HepG2 (cell line): ENCODE measurements around the gene C11orf58. TPM values are rescaled to one million over a fixed set of nuclear protein-coding genes. Genes with fewer than 3 reads are reported as not detected.

Source experiments
- CREB3 ChIP-seq: sonication (generic); formaldehyde crosslinking; IDR thresholded peaks from 2 replicates; pipeline ENCODE4 v1.5.0; 2020; ENCODE audit warnings: missing genetic modification reagents
- MEF2D ChIP-seq: sonication (generic); formaldehyde crosslinking; IDR thresholded peaks from 2 replicates; pipeline ENCODE4 v1.5.1; 2020; ENCODE audit warnings: mild to moderate bottlenecking, missing genetic modification reagents
- NCOA1 ChIP-seq: sonication (generic); formaldehyde crosslinking; IDR thresholded peaks from 2 replicates; pipeline ENCODE4 v1.9.0; 2021; ENCODE audit warnings: missing genetic modification reagents
- PHB2 ChIP-seq: fragments of 450-650 bp; IDR thresholded peaks from 2 replicates; pipeline ENCODE4 v1.6.1; 2018; ENCODE audit not compliant: partially characterized antibody
- SALL1 ChIP-seq: sonication (generic); formaldehyde crosslinking; IDR thresholded peaks from 2 replicates; pipeline ENCODE4 v1.8.0; 2022; ENCODE audit warnings: mild to moderate bottlenecking, missing genetic modification reagents
- ZNF142 ChIP-seq: sonication (generic); formaldehyde crosslinking; IDR thresholded peaks from 2 replicates; pipeline ENCODE4 v1.4.0; 2020; ENCODE audit warnings: missing genetic modification reagents
- ZNF232 ChIP-seq: sonication (generic); formaldehyde crosslinking; IDR thresholded peaks from 2 replicates; pipeline ENCODE4 v1.4.0; 2020; ENCODE audit warnings: missing genetic modification reagents, borderline replicate concordance
- ZNF264 ChIP-seq: sonication (generic); formaldehyde crosslinking; IDR thresholded peaks from 2 replicates; pipeline ENCODE4 v1.4.0; 2020; ENCODE audit warnings: missing genetic modification reagents
- ZNF34 ChIP-seq: sonication (generic); formaldehyde crosslinking; IDR thresholded peaks from 2 replicates; pipeline ENCODE4 v1.4.0; 2020; ENCODE audit warnings: mild to moderate bottlenecking, missing genetic modification reagents, borderline replicate concordance
- ZNF484 ChIP-seq: sonication (generic); formaldehyde crosslinking; IDR thresholded peaks from 2 replicates; pipeline ENCODE4 v1.5.1; 2020; ENCODE audit warnings: mild to moderate bottlenecking, low read depth, missing genetic modification reagents, borderline replicate concordance
- ZNF503 ChIP-seq: sonication (generic); formaldehyde crosslinking; IDR thresholded peaks from 2 replicates; pipeline ENCODE4 v1.4.0; 2020; ENCODE audit warnings: missing genetic modification reagents
- ZNF598 ChIP-seq: sonication (generic); formaldehyde crosslinking; IDR thresholded peaks from 2 replicates; pipeline ENCODE4 v1.5.1; 2020; ENCODE audit warnings: mild to moderate bottlenecking, missing genetic modification reagents, borderline replicate concordance
- ZNF607 ChIP-seq: sonication (generic); formaldehyde crosslinking; IDR thresholded peaks from 2 replicates; pipeline ENCODE4 v1.5.1; 2020; ENCODE audit warnings: missing genetic modification reagents, mild to moderate bottlenecking, borderline replicate concordance
- polyA plus RNA-seq, 8 experiments: library from polyadenylated mRNA; depleted of rRNA in 3 of 8; stranded (reverse) in 7 of 8; unstranded in 1 of 8; fragments of >200 nt; fragmentation: Illumina TruSeq in 4 of 8; extraction: Trizol in 4 of 8; gene quantifications; 2 replicates each; pipeline versions ENCODE4 v1.2.1 to v1.2.3, GENCODE V29; 2011 to 2016; ENCODE audit warnings: low read depth in 4 of 8, missing spikeins in 1 of 8, mixed read lengths in 1 of 8; ENCODE audit not compliant: insufficient read depth in 1 of 8
- total RNA-seq, 5 experiments: library from RNA; depleted of rRNA; stranded (reverse); fragments of >200 nt; fragmentation: Illumina TruSeq; extraction: Trizol; gene quantifications; 2 replicates each; pipeline ENCODE4 v1.2.3, GENCODE V29; 2016; ENCODE audit warnings: low read depth in 1 of 5
- TF ChIP-seq, protein P1 (sequence below): IDR thresholded peaks from 2 replicates; pipeline ENCODE4 v1.6.1; 2012; ENCODE audit warnings: low read length, improper control_type of control experiment
- TF ChIP-seq, protein P2 (sequence below): sonication (generic); formaldehyde crosslinking; IDR thresholded peaks from 2 replicates; pipeline ENCODE4 v1.8.0; 2023; ENCODE audit warnings: mild to moderate bottlenecking, missing genetic modification reagents

The C11orf58 gene
- total and polyA plus RNA-seq, 2 of the 13 experiments (the other 11 are each of a cell fraction or from before 2014, with no cell fraction given) = 83.8 to 167 TPM

GRCh38 chr11:16738193-16738946, at the start of gene C11orf58 (continued):
- 0 out of 2 replicates have a peak, but pooled peaks have one; percentile 32 for TF ChIP-seq NCOA1 (CRISPR knock-in tag)
- peak; percentile 67; the same call in 1 of the 2 replicates for TF ChIP-seq ZNF607 (CRISPR knock-in tag)
- peak; percentile 87 for TF ChIP-seq ZNF598
- peak; percentile 82 for TF ChIP-seq ZNF232 (CRISPR knock-in tag)
- TF ChIP-seq ZNF264 = peak; percentile 61; the same call in 1 of the 2 replicates
- TF ChIP-seq, protein P1, sequence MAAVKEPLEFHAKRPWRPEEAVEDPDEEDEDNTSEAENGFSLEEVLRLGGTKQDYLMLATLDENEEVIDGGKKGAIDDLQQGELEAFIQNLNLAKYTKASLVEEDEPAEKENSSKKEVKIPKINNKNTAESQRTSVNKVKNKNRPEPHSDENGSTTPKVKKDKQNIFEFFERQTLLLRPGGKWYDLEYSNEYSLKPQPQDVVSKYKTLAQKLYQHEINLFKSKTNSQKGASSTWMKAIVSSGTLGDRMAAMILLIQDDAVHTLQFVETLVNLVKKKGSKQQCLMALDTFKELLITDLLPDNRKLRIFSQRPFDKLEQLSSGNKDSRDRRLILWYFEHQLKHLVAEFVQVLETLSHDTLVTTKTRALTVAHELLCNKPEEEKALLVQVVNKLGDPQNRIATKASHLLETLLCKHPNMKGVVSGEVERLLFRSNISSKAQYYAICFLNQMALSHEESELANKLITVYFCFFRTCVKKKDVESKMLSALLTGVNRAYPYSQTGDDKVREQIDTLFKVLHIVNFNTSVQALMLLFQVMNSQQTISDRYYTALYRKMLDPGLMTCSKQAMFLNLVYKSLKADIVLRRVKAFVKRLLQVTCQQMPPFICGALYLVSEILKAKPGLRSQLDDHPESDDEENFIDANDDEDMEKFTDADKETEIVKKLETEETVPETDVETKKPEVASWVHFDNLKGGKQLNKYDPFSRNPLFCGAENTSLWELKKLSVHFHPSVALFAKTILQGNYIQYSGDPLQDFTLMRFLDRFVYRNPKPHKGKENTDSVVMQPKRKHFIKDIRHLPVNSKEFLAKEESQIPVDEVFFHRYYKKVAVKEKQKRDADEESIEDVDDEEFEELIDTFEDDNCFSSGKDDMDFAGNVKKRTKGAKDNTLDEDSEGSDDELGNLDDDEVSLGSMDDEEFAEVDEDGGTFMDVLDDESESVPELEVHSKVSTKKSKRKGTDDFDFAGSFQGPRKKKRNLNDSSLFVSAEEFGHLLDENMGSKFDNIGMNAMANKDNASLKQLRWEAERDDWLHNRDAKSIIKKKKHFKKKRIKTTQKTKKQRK = no peak
- 0 out of 2 replicates have a peak, but pooled peaks have one; percentile 38 for TF ChIP-seq ZNF142 (CRISPR knock-in tag)
- peak; percentile 76; the same call in 1 of the 2 replicates for TF ChIP-seq ZNF484 (CRISPR knock-in tag)
- TF ChIP-seq SALL1 (CRISPR knock-in tag) = peak; percentile 80; the same call in 1 of the 2 replicates
- TF ChIP-seq ZNF503 = peak; percentile 19; the same call in 1 of the 2 replicates
- no peak for TF ChIP-seq PHB2
- peak; percentile 89; the same call in 1 of the 2 replicates for TF ChIP-seq CREB3 (CRISPR knock-in tag)
- peak; percentile 83; the same call in 1 of the 2 replicates for TF ChIP-seq ZNF34 (CRISPR knock-in tag)
- TF ChIP-seq MEF2D (CRISPR knock-in tag) = no peak
- TF ChIP-seq, protein P2, sequence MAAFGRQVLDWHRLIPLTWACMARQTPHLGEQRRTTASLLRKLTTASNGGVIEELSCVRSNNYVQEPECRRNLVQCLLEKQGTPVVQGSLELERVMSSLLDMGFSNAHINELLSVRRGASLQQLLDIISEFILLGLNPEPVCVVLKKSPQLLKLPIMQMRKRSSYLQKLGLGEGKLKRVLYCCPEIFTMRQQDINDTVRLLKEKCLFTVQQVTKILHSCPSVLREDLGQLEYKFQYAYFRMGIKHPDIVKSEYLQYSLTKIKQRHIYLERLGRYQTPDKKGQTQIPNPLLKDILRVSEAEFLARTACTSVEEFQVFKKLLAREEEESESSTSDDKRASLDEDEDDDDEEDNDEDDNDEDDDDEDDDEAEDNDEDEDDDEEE (CRISPR knock-in tag) = no peak
